Upper lobe of left lung (tissue), 6 donors: ENCODE measurements around the gene METTL25B. TPM values are rescaled to one million over a fixed set of nuclear protein-coding genes. Genes with fewer than 3 reads are reported as not detected.

Experiments used
- ATAC-seq, 2 donors: fragments of 200-7000 bp; cut with Tn5 transposase; one replicate each; pipeline ENCODE4 v1.9.1; 2022; ENCODE audit warnings: mild to moderate bottlenecking in 2 of 2, moderate library complexity in 2 of 2; ENCODE audit not compliant: low FRiP score in 2 of 2
- DNase-seq, 2 donors: peaks; one replicate each; pipeline ENCODE4 v3.0.0-alpha.2; 2019 to 2020
- H3K27ac ChIP-seq, 4 donors: fragments of 200-600 bp; sonication (generic); one replicate each; pipeline ENCODE4 v1.5.1; 2016 to 2019
- H3K27me3 ChIP-seq, 4 donors: fragments of 200-600 bp; sonication (generic); one replicate each; pipeline ENCODE4 v1.5.1; 2017 to 2019
- H3K36me3 ChIP-seq, 4 donors: fragments of 200-600 bp; sonication (generic); one replicate each; pipeline ENCODE4 v1.5.1; 2016 to 2019
- H3K4me1 ChIP-seq, 4 donors: fragments of 200-600 bp; sonication (generic); one replicate each; pipeline ENCODE4 v1.5.1; 2018 to 2019
- H3K4me3 ChIP-seq, 4 donors: fragments of 200-600 bp; sonication (generic); one replicate each; pipeline ENCODE4 v1.5.1; 2017 to 2019; ENCODE audit warnings: mild to moderate bottlenecking in 2 of 4, moderate library complexity in 1 of 4
- H3K9me3 ChIP-seq, 4 donors: fragments of 200-600 bp; sonication (generic); one replicate each; pipeline ENCODE4 v1.5.1; 2018 to 2019
- CTCF ChIP-seq, 6 experiments: fragments of 450-650 bp in 4 of 6; fragments of 200-600 bp in 2 of 6; sonication (generic) in 2 of 6; IDR thresholded peaks; one replicate each; pipeline ENCODE4 v1.5.1; 2016 to 2019; ENCODE audit warnings: antibody characterized with exemption in 6 of 6
- EP300 ChIP-seq, 4 donors: sonication (generic); formaldehyde crosslinking; IDR thresholded peaks; one replicate each; pipeline ENCODE4 v1.5.1; 2017; ENCODE audit warnings: antibody characterized with exemption in 4 of 4, control low read depth in 2 of 4
- POLR2A ChIP-seq, 4 donors: fragments of 450-650 bp; IDR thresholded peaks; one replicate each; pipeline ENCODE4 v1.5.1; 2016 to 2017; ENCODE audit warnings: antibody characterized with exemption in 4 of 4, mild to moderate bottlenecking in 2 of 4
- POLR2AphosphoS5 ChIP-seq, 2 donors: sonication (generic); formaldehyde crosslinking; IDR thresholded peaks; one replicate each; pipeline ENCODE4 v1.5.1; 2017; ENCODE audit warnings: antibody characterized with exemption in 2 of 2
- WGBS, 2 donors: methylation state at CpG; one replicate each; pipeline ENCODE4 v1.1.5; 2017 to 2018; 5-methylcytosine and 5-hydroxymethylcytosine counted together
- total RNA-seq, 6 donors: library from RNA; depleted of rRNA in 4 of 6; stranded (reverse); fragments of >200 nt in 4 of 6; gene quantifications; one replicate each; pipeline versions ENCODE4 v1.1.0 to v1.2.1, GENCODE V29; 2016 to 2021
- donor health status: DM: no; HTN: no; CAD: no; lungs with moderate emphysema.
- donor health status: DM: no; HTN: yes; CAD: no; lungs with severe emphysema.

METTL25B gene
- total RNA-seq, 6 donors from 2014 or later = 23.4 to 131 (median 39.9) TPM

- DNase-seq = no peak
- Histone ChIP-seq H3K27ac (peak overlapping the region in 1 of 4 donors; percentile 6), H3K27me3 (no peaks in the 10 kb centered on the region), H3K4me1 (peaks cover 16 to 31% (median 24%) of the 10 kb centered on the region in 4 donors), H3K36me3 (peaks cover 0 to 15% (median 0%) of the 10 kb centered on the region in 4 donors), H3K4me3 (no peak overlapping the region), H3K9me3 (no peaks in the 10 kb centered on the region)
- TF ChIP-seq POLR2AphosphoS5 (IDR thresholded peaks at IDR 0.05) (no peak), POLR2A (IDR thresholded peaks at IDR 0.05) (no peak), EP300 (IDR thresholded peaks at IDR 0.05) (no peak), CTCF (IDR thresholded peaks at IDR 0.05) (no peak)
- no peak for ATAC-seq
- 63 to 75% methylated on average over 4 of the region's 4 CpGs for WGBS, 2 donors
Measured at GRCh38 chr1:156776942-156777341, 48.7 kb downstream of the METTL25B start.

GRCh38 chr1:156777573-156777972 lies 49.3 kb downstream of the METTL25B start:
- Histone ChIP-seq H3K36me3 (peaks cover 0 to 18% (median 2%) of the 10 kb centered on the region in 4 donors), H3K4me1 (peaks cover 17 to 34% (median 24%) of the 10 kb centered on the region in 4 donors), H3K9me3 (no peaks in the 10 kb centered on the region), H3K27me3 (no peaks in the 10 kb centered on the region), H3K27ac (peak overlapping the region in 1 of 4 donors; percentile 6), H3K4me3 (no peak overlapping the region)
- ATAC-seq (no peak), DNase-seq (no peak)
- TF ChIP-seq POLR2AphosphoS5 (IDR thresholded peaks at IDR 0.05) = no peak
- no peak for TF ChIP-seq CTCF (IDR thresholded peaks at IDR 0.05)
- TF ChIP-seq EP300 (IDR thresholded peaks at IDR 0.05) = no peak
- TF ChIP-seq POLR2A (IDR thresholded peaks at IDR 0.05) = no peak
- 27 to 28% methylated on average over 1 of the region's 1 CpG for WGBS, 2 donors

- peak; percentile 40 to 78 for ATAC-seq
- H3K4me3 ChIP-seq = no peak overlapping the region
- peaks cover 6 to 53% (median 25%) of the 10 kb centered on the region in 4 donors for H3K36me3 ChIP-seq
- DNase-seq = no peak
- H3K9me3 ChIP-seq = no peaks in the 10 kb centered on the region
- peaks cover 12 to 24% (median 14%) of the 10 kb centered on the region in 4 donors for H3K4me1 ChIP-seq
- H3K27me3 ChIP-seq = no peaks in the 10 kb centered on the region
- TF ChIP-seq EP300 (IDR thresholded peaks at IDR 0.05) = no peak
- TF ChIP-seq POLR2A (IDR thresholded peaks at IDR 0.05) = no peak
- no peak for TF ChIP-seq CTCF (IDR thresholded peaks at IDR 0.05)
- no peak for TF ChIP-seq POLR2AphosphoS5 (IDR thresholded peaks at IDR 0.05)
- no peak overlapping the region for H3K27ac ChIP-seq
Measured at GRCh38 chr1:156781585-156782186, 53.4 kb downstream of the METTL25B start.

- DNase-seq = no peak
- H3K4me3 ChIP-seq = no peak overlapping the region
- no peak for ATAC-seq
- H3K9me3 ChIP-seq = no peaks in the 10 kb centered on the region
- H3K27ac ChIP-seq = no peak overlapping the region
- WGBS, 2 donors = 84 to 87% methylated on average over 6 of the region's 6 CpGs
- peaks cover 8 to 12% (median 9%) of the 10 kb centered on the region in 4 donors for H3K4me1 ChIP-seq
- no peak for TF ChIP-seq POLR2A (IDR thresholded peaks at IDR 0.05)
- TF ChIP-seq EP300 (IDR thresholded peaks at IDR 0.05) = no peak
- TF ChIP-seq CTCF (IDR thresholded peaks at IDR 0.05) = no peak
- TF ChIP-seq POLR2AphosphoS5 (IDR thresholded peaks at IDR 0.05) = no peak
- no peaks in the 10 kb centered on the region for H3K27me3 ChIP-seq
- H3K36me3 ChIP-seq = peaks cover 14 to 81% (median 41%) of the 10 kb centered on the region in 4 donors
Measured at GRCh38 chr1:156785458-156785857, 57.2 kb downstream of the METTL25B start.

Other genes with a start within 250 kb of the METTL25B start
- gene MEF2D, start 227.7 kb upstream of the METTL25B start, total RNA-seq = 100 to 1,000 TPM in 2 of 6 donors, 10 to 100 TPM in 4; 42.7 to 146 (median 58.7) TPM
- 10 to 100 TPM in 1 of 6 donors, 1 to 10 TPM in 4, under 1 TPM in 1; under 0.01 to 16.0 (median 2.2) TPM for gene IQGAP3, start 155.9 kb upstream of the METTL25B start, total RNA-seq
- under 1 TPM in 1 of 6 donors, not detected in 5; 0.20 TPM for gene TTC24, start 148.7 kb upstream of the METTL25B start, total RNA-seq
- 10 to 100 TPM; 46.1 to 81.1 (median 60.0) TPM for gene NAXE, start 136.7 kb upstream of the METTL25B start, total RNA-seq
- 10 to 100 TPM in 5 of 6 donors, 1 to 10 TPM in 1; 5.7 to 26.2 (median 19.4) TPM for gene GPATCH4, start 127.0 kb upstream of the METTL25B start, total RNA-seq
- 1 to 10 TPM in 1 of 6 donors, under 1 TPM in 2, not detected in 3; 0.14 to 5.0 (median 0.37) TPM for gene HAPLN2, start 109.1 kb upstream of the METTL25B start, total RNA-seq
- gene BCAN, start 86.4 kb upstream of the METTL25B start, total RNA-seq = under 1 TPM in 2 of 6 donors, not detected in 4; 0.11 to 0.13 TPM
- 10 to 100 TPM; 25.9 to 93.5 (median 34.3) TPM for gene NES, start 51.1 kb upstream of the METTL25B start, total RNA-seq
- gene CRABP2, start 22.9 kb upstream of the METTL25B start, total RNA-seq = 1 to 10 TPM in 4 of 6 donors, under 1 TPM in 1, not detected in 1; 0.76 to 8.1 (median 3.9) TPM
- 10 to 100 TPM; 10.8 to 38.8 (median 22.9) TPM for gene ISG20L2, start 297 bp downstream of the METTL25B start, total RNA-seq
- gene MRPL24, start 12.6 kb downstream of the METTL25B start, total RNA-seq = 10 to 100 TPM; 19.6 to 52.5 (median 40.8) TPM
- gene HDGF, start 23.2 kb downstream of the METTL25B start, total RNA-seq = 100 to 1,000 TPM; 129 to 231 (median 182) TPM
- gene PRCC, start 39.1 kb downstream of the METTL25B start, total RNA-seq = 10 to 100 TPM; 36.5 to 52.4 (median 40.8) TPM
- 1 to 10 TPM; 2.3 to 8.4 (median 5.0) TPM for gene SH2D2A, start 88.4 kb downstream of the METTL25B start, total RNA-seq
- under 1 TPM in 2 of 6 donors, not detected in 4; 0.03 to 0.22 TPM for gene INSRR, start 130.6 kb downstream of the METTL25B start, total RNA-seq
- gene NTRK1, start 132.4 kb downstream of the METTL25B start, total RNA-seq = 1 to 10 TPM in 3 of 6 donors, under 1 TPM in 1, not detected in 2; 0.30 to 1.4 (median 1.2) TPM
- 10 to 100 TPM in 4 of 6 donors, 1 to 10 TPM in 2; 8.4 to 33.5 (median 13.7) TPM for gene PEAR1, start 165.2 kb downstream of the METTL25B start, total RNA-seq
- 10 to 100 TPM in 1 of 6 donors, 1 to 10 TPM in 4, under 1 TPM in 1; 0.49 to 13.9 (median 6.3) TPM for gene LRRC71, start 192.2 kb downstream of the METTL25B start, total RNA-seq